HG02763 (cell line): ENCODE measurements around the gene HDDC3.

Source experiments
- ATAC-seq: cut with Tn5 transposase; IDR thresholded peaks from one replicate; pipeline ENCODE4 v1.9.1; 2021; ENCODE audit warnings: mild to moderate bottlenecking, moderate library complexity; ENCODE audit not compliant: unreplicated experiment

Gene HDDC3

GRCh38 chr15:90892498-90893174, 39.7 kb downstream of the HDDC3 start:
- ATAC-seq = no peak

DNA sequence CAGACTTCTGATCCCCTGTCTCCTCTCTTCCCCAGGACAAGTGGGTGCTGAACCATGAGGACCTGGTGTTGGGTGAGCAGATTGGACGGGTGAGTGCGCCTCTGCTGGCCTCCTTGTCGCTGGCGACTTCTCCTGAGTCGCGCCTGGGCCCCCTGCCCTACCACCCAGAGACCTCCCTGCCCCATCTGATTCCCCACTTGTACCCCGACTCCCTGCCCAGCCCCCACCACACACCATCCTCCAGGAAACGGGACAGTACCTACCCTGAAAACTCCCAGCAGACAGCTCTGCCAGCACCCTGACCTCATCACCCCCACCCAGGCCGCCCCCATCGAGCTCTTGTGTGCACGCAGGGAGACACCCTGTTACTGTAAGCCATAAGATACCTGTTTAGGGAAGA, 40.3 kb downstream of the HDDC3 start:
- ATAC-seq = no peak

- ATAC-seq = no peak
Observed at GRCh38 chr15:90891346-90891949, 40.9 kb downstream of the HDDC3 start.

DNA sequence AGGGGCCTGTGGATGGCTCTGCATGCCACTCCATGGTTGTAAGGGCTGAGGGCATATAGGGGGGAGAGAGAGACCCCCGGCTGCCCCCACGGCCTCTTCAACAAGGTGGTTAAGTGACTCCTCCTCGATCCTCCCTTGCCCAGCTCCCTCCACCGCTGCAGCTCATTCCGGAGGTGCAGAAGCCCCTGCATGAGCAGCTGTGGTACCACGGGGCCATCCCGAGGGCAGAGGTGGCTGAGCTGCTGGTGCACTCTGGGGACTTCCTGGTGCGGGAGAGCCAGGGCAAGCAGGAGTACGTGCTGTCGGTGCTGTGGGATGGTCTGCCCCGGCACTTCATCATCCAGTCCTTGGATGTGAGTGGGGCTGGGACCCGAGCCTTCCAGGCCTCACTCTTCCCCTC, 41.5 kb downstream of the HDDC3 start:
- ATAC-seq = no peak

- no peak for ATAC-seq
Observed at GRCh38 chr15:90889736-90890456, 42.5 kb downstream of the HDDC3 start.

DNA sequence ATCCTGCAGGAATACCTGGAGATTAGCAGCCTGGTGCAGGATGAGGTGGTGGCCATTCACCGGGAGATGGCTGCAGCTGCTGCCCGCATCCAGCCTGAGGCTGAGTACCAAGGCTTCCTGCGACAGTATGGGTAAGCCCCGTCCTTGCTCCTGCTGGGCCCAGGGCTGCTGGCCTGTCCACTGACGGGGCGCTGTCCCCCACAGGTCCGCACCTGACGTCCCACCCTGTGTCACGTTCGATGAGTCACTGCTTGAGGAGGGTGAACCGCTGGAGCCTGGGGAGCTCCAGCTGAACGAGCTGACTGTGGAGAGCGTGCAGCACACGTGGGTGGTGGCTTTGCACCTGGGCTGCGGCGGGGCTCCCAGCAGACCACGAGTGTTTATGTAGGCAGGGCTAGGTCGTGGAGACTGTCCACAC, 43.0 kb downstream of the HDDC3 start:
- ATAC-seq = no peak

DNA sequence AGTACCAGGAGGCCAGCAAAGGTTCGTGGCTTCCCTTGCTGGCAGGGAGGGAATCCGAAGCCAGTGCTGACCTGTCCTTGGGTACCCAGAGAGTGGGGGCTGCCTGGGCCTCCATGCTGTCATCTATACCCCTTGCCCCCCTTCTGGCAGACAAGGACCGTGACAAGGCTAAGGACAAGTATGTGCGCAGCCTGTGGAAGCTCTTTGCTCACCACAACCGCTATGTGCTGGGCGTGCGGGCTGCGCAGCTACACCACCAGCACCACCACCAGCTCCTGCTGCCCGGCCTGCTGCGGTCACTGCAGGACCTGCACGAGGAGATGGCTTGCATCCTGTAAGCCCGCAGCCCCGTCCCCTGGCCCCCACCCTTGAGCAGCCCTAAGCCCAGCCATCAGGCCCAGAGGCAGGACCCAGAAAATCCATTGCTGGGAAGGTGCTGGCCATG, 45.3 kb downstream of the HDDC3 start:
- no peak for ATAC-seq

- no peak for ATAC-seq
Observed at GRCh38 chr15:90886291-90886614, 46.1 kb downstream of the HDDC3 start.

GRCh38 chr15:90885432-90886290, 46.7 kb downstream of the HDDC3 start:
- peak; percentile 41 for ATAC-seq

GRCh38 chr15:90884719-90885431, 47.5 kb downstream of the HDDC3 start:
- ATAC-seq = no peak

DNA sequence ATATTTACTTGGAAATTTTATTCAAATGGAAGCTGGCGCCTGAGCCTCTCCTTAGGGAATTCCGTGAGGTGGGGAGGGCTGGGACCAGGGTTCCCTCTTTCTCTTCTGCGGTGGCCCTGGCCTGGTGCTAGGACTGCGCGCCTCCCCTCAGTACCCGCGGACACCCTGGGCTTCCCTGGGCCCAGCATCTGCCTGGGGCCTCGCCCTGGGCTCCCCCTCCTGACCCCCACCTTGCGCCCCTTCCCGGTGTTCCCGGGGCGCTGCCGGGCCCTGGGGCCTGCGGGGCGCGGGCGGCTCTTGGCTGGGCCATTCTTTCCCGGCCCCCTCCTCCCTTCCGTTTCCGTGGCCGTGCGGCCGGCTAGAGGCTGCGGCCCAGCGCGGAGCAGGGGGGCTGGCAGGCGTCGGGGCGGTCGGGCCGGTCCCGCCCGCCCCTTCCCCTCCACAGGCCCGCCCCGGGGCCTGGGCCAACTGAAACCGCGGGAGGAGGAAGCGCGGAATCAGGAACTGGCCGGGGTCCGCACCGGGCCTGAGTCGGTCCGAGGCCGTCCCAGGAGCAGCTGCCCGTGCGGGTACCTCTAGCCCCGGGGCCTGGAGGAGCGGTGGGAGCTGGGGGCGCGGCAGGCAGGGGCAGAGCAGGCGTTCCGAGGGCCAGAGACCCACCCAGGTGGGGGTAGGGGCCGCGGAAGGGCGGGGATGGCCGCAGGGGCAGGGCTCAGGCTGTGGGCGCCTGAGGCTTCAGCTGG, 48.2 kb downstream of the HDDC3 start, which contains the start of gene FES:
Gene FES (plus strand): TSS at position 529 of the 743 bp plus-strand sequence. CDS start 542 bp downstream, outside the sequence.
- no peak for ATAC-seq

GRCh38 chr15:90883526-90883975, 48.8 kb downstream of the HDDC3 start:
- no peak for ATAC-seq

GRCh38 chr15:90882781-90883525, 49.4 kb downstream of the HDDC3 start:
- ATAC-seq = no peak

DNA sequence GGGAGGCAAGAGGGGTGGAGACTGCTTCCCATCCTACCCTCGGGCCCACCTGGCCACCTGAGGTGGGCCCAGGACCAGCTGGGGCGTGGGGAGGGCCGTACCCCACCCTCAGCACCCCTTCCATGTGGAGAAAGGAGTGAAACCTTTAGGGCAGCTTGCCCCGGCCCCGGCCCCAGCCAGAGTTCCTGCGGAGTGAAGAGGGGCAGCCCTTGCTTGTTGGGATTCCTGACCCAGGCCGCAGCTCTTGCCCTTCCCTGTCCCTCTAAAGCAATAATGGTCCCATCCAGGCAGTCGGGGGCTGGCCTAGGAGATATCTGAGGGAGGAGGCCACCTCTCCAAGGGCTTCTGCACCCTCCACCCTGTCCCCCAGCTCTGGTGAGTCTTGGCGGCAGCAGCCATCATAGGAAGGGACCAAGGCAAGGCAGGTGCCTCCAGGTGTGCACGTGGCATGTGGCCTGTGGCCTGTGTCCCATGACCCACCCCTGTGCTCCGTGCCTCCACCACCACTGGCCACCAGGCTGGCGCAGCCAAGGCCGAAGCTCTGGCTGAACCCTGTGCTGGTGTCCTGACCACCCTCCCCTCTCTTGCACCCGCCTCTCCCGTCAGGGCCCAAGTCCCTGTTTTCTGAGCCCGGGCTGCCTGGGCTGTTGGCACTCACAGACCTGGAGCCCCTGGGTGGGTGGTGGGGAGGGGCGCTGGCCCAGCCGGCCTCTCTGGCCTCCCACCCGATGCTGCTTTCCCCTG, 50.2 kb downstream of the HDDC3 start:
- no peak for ATAC-seq

DNA sequence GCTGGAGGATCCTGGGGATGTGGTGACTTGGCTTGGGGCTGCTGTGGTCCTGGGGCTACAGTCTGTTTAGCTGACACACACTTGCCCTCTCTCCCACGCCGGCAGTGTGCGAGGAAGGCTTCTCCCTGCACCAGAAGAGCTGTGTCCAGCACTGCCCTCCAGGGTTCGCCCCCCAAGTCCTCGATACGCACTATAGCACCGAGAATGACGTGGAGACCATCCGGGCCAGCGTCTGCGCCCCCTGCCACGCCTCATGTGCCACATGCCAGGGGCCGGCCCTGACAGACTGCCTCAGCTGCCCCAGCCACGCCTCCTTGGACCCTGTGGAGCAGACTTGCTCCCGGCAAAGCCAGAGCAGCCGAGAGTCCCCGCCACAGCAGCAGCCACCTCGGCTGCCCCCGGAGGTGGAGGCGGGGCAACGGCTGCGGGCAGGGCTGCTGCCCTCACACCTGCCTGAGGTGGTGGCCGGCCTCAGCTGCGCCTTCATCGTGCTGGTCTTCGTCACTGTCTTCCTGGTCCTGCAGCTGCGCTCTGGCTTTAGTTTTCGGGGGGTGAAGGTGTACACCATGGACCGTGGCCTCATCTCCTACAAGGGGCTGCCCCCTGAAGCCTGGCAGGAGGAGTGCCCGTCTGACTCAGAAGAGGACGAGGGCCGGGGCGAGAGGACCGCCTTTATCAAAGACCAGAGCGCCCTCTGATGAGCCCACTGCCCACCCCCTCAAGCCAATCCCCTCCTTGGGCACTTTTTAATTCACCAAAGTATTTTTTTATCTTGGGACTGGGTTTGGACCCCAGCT, 51.0 kb downstream of the HDDC3 start:
- ATAC-seq = no peak

- ATAC-seq = no peak
Observed at GRCh38 chr15:90880381-90881145, 51.8 kb downstream of the HDDC3 start.
